H7 (cell line): ENCODE measurements around the gene HS3ST6. TPM values are rescaled to one million over a fixed set of nuclear protein-coding genes. Genes with fewer than 3 reads are reported as not detected.
"Not testable (repeated sequence)": the region's sequence is repeated elsewhere in the genome, so short reads cannot be mapped to it uniquely, and the experiment has no call there.

Source experiments
- DNase-seq: peaks from one replicate; pipeline ENCODE4 v3.0.0; 2012
- H3K27me3 ChIP-seq: 2 replicates; pipeline ENCODE4 v1.6.0; 2011; ENCODE audit warnings: mild to moderate bottlenecking, low read length; ENCODE audit not compliant: control insufficient read depth, insufficient read depth
- H3K36me3 ChIP-seq: replicated peaks from 2 replicates; pipeline ENCODE4 v1.5.1; 2011; ENCODE audit warnings: low read length; ENCODE audit not compliant: control insufficient read depth, insufficient read depth
- H3K4me3 ChIP-seq: 2 replicates; pipeline ENCODE4 v1.5.1; 2011; ENCODE audit warnings: low read depth, mild to moderate bottlenecking, control low read depth, low read length, moderate library complexity; ENCODE audit not compliant: insufficient read depth
- total RNA-seq: library from RNA; depleted of rRNA; stranded (reverse); fragments of >200 nt; shearing (Covaris generic); gene quantifications from 2 replicates; pipeline ENCODE4 v1.2.3, GENCODE V29; 2014

Gene HS3ST6
- total RNA-seq, 1 experiment from 2014 or later = not detected

GRCh38 chr16:1957434-1958142 is 39.4 kb upstream of the HS3ST6 start:
- not testable (repeated sequence) for H3K27me3 ChIP-seq, H3K4me3 ChIP-seq, DNase-seq
- H3K36me3 ChIP-seq = peaks cover 11% of the 10 kb centered on the region

GRCh38 chr16:1953734-1954133 is 35.5 kb upstream of the HS3ST6 start:
- no peak for DNase-seq
- H3K27me3 ChIP-seq = no peaks in the 10 kb centered on the region; the same call in 1 of the 2 replicates
- H3K4me3 ChIP-seq = no peak overlapping the region
- H3K36me3 ChIP-seq = no peaks in the 10 kb centered on the region

GRCh38 chr16:1950559-1950958 is 32.3 kb upstream of the HS3ST6 start:
- DNase-seq = no peak
- Histone ChIP-seq H3K4me3 (no peak overlapping the region), H3K36me3 (no peaks in the 10 kb centered on the region), H3K27me3 (no peaks in the 10 kb centered on the region; the same call in 1 of the 2 replicates)

- no peak for DNase-seq
- no peaks in the 10 kb centered on the region; the same call in 1 of the 2 replicates for H3K27me3 ChIP-seq
- H3K4me3 ChIP-seq = no peak overlapping the region
- H3K36me3 ChIP-seq = no peaks in the 10 kb centered on the region
Observed at GRCh38 chr16:1950047-1950446, 31.8 kb upstream of the HS3ST6 start.

GRCh38 chr16:1949507-1949906 is 31.3 kb upstream of the HS3ST6 start:
- no peak for DNase-seq
- Histone ChIP-seq H3K4me3 (no peak overlapping the region), H3K27me3 (no peaks in the 10 kb centered on the region; the same call in 1 of the 2 replicates), H3K36me3 (no peaks in the 10 kb centered on the region)

GRCh38 chr16:1947369-1947670 is 29.1 kb upstream of the HS3ST6 start:
- H3K36me3 ChIP-seq = no peaks in the 10 kb centered on the region
- H3K4me3 ChIP-seq = no peak overlapping the region
- peaks cover 1% of the 10 kb centered on the region; the same call in 1 of the 2 replicates for H3K27me3 ChIP-seq
- DNase-seq = no peak

GRCh38 chr16:1946495-1947368 is 28.5 kb upstream of the HS3ST6 start:
- Histone ChIP-seq H3K36me3 (no peaks in the 10 kb centered on the region), H3K4me3 (no peak overlapping the region), H3K27me3 (peaks cover 3% of the 10 kb centered on the region; the same call in 1 of the 2 replicates)
- peak; percentile 72 for DNase-seq

GRCh38 chr16:1945559-1946391 is 27.6 kb upstream of the HS3ST6 start:
- DNase-seq = no peak
- Histone ChIP-seq H3K4me3 (no peak overlapping the region), H3K27me3 (peaks cover 3% of the 10 kb centered on the region; the same call in 1 of the 2 replicates), H3K36me3 (0 out of 2 replicates have a peak, but pooled peaks cover under 1% of the 10 kb centered on the region)

- peaks cover 4% of the 10 kb centered on the region for H3K36me3 ChIP-seq
- H3K4me3 ChIP-seq = no peak overlapping the region
- no peak for DNase-seq
- peaks cover 3% of the 10 kb centered on the region; the same call in 1 of the 2 replicates for H3K27me3 ChIP-seq
Observed at GRCh38 chr16:1944612-1945199, 26.5 kb upstream of the HS3ST6 start.

- Histone ChIP-seq H3K36me3 (peaks cover 8% of the 10 kb centered on the region), H3K27me3 (peaks cover 3% of the 10 kb centered on the region; the same call in 1 of the 2 replicates), H3K4me3 (peak within 1 kb of the TSS; percentile 76)
- peak; percentile 100 for DNase-seq
Observed at GRCh38 chr16:1942810-1943726, 24.9 kb upstream of the HS3ST6 start, which contains the start of gene MSRB1. Gene MSRB1, minus strand, starts transcription at chr16:1943199. Its CDS starts 43 bp downstream, at chr16:1943156.

GRCh38 chr16:1942047-1942809 is 24.0 kb upstream of the HS3ST6 start:
- peaks cover 3% of the 10 kb centered on the region; the same call in 1 of the 2 replicates for H3K27me3 ChIP-seq
- peak; percentile 73 for DNase-seq
- peaks cover 8% of the 10 kb centered on the region for H3K36me3 ChIP-seq

GRCh38 chr16:1941162-1942046 is 23.2 kb upstream of the HS3ST6 start:
- Histone ChIP-seq H3K36me3 (peaks cover 8% of the 10 kb centered on the region), H3K4me3 (no peak overlapping the region), H3K27me3 (peaks cover 3% of the 10 kb centered on the region; the same call in 1 of the 2 replicates)
- DNase-seq = peak; percentile 79

More at GRCh38 chr16:1942047-1942809, 24.0 kb upstream of the HS3ST6 start:
- peak overlapping the region; percentile 76 for H3K4me3 ChIP-seq
